ENCODE measurements around the gene QRICH1. TPM values are rescaled to one million over a fixed set of nuclear protein-coding genes. Genes with fewer than 3 reads are reported as not detected.

QRICH1 gene
- total and polyA plus RNA-seq, 2 of the 13 experiments (the other 11 are each of a cell fraction or from before 2014, with no cell fraction given), result 52.6 to 102 TPM

- TF ChIP-seq, protein P1, sequence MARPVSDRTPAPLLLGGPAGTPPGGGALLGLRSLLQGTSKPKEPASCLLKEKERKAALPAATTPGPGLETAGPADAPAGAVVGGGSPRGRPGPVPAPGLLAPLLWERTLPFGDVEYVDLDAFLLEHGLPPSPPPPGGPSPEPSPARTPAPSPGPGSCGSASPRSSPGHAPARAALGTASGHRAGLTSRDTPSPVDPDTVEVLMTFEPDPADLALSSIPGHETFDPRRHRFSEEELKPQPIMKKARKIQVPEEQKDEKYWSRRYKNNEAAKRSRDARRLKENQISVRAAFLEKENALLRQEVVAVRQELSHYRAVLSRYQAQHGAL (CRISPR knock-in tag; IDR thresholded peaks at IDR 0.05; ENCODE audit: not compliant biosample characterization), result no peak
- TF ChIP-seq ONECUT2 (CRISPR knock-in tag; IDR thresholded peaks at IDR 0.05), result no peak
- TF ChIP-seq NBN (conservative IDR thresholded peaks at IDR 0.05), result no peak
- no peak for TF ChIP-seq ZNF414 (CRISPR knock-in tag; IDR thresholded peaks at IDR 0.05)
- TF ChIP-seq ZNF10 (CRISPR knock-in tag; IDR thresholded peaks at IDR 0.05; ENCODE audit: borderline replicate concordance, low read depth), result no peak
- TF ChIP-seq NR1H2 (CRISPR knock-in tag; IDR thresholded peaks at IDR 0.05; ENCODE audit: borderline replicate concordance, low read depth), result peak; percentile 34; the same call in 1 of the 2 replicates
- TF ChIP-seq, protein P2, sequence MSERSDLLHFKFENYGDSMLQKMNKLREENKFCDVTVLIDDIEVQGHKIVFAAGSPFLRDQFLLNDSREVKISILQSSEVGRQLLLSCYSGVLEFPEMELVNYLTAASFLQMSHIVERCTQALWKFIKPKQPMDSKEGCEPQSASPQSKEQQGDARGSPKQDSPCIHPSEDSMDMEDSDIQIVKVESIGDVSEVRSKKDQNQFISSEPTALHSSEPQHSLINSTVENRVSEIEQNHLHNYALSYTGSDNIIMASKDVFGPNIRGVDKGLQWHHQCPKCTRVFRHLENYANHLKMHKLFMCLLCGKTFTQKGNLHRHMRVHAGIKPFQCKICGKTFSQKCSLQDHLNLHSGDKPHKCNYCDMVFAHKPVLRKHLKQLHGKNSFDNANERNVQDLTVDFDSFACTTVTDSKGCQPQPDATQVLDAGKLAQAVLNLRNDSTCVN (CRISPR knock-in tag; IDR thresholded peaks at IDR 0.05; ENCODE audit: borderline replicate concordance), result peak; percentile 61; the same call in 1 of the 2 replicates
- TF ChIP-seq ZNF232 (CRISPR knock-in tag; IDR thresholded peaks at IDR 0.05; ENCODE audit: borderline replicate concordance), result no peak
- TF ChIP-seq RARA (CRISPR knock-in tag; IDR thresholded peaks at IDR 0.05), result no peak; the same call in 1 of the 2 replicates
- no peak for TF ChIP-seq HDAC6 (IDR thresholded peaks at IDR 0.05; ENCODE audit: low read depth, low read length)
- 0 out of 2 replicates have a peak, but pooled peaks have one; percentile 58 for TF ChIP-seq ZHX1 (CRISPR knock-in tag; IDR thresholded peaks at IDR 0.05; ENCODE audit: low read depth)
- no peak for TF ChIP-seq ZNF326 (CRISPR knock-in tag; IDR thresholded peaks at IDR 0.05; ENCODE audit: borderline replicate concordance)
- TF ChIP-seq SP140L (CRISPR knock-in tag; IDR thresholded peaks at IDR 0.05; ENCODE audit: borderline replicate concordance), result no peak
- no peak; the same call in 1 of the 2 replicates for TF ChIP-seq ETS1 (CRISPR knock-in tag; IDR thresholded peaks at IDR 0.05)
- TF ChIP-seq NKX3-1 (CRISPR knock-in tag; IDR thresholded peaks at IDR 0.05), result peak; percentile 8
- no peak; the same call in none of the 2 replicates for TF ChIP-seq ZNF761 (CRISPR knock-in tag; conservative IDR thresholded peaks at IDR 0.05)
- TF ChIP-seq, protein P3, sequence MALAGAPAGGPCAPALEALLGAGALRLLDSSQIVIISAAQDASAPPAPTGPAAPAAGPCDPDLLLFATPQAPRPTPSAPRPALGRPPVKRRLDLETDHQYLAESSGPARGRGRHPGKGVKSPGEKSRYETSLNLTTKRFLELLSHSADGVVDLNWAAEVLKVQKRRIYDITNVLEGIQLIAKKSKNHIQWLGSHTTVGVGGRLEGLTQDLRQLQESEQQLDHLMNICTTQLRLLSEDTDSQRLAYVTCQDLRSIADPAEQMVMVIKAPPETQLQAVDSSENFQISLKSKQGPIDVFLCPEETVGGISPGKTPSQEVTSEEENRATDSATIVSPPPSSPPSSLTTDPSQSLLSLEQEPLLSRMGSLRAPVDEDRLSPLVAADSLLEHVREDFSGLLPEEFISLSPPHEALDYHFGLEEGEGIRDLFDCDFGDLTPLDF (CRISPR knock-in tag; IDR thresholded peaks at IDR 0.05), result no peak
- peak; percentile 55; the same call in 1 of the 2 replicates for TF ChIP-seq ZNF792 (CRISPR knock-in tag; IDR thresholded peaks at IDR 0.05)
- peak; percentile 86 for TF ChIP-seq SAP130 (CRISPR knock-in tag; IDR thresholded peaks at IDR 0.05; ENCODE audit: low read depth)
Observed at GRCh38 chr3:49093853-49094767, at the start of gene QRICH1 (continued).

Measured in HepG2 (cell line).